Endothelial cell (in vitro differentiated cells): Measurements from ENCODE around the gene SPAG9. TPM values are rescaled to one million over a fixed set of nuclear protein-coding genes. Genes with fewer than 3 reads are reported as not detected.
A peak's percentile ranks its signal among the peaks of the same experiment; 100 is the strongest.

Source experiments
- DNase-seq: peaks from one replicate; pipeline ENCODE4 v3.0.0; 2021; ENCODE audit warnings: low spot score
- H3K27ac Mint-ChIP-seq: one replicate; pipeline ENCODE4 v1.8.0; 2021; ENCODE audit warnings: mixed read lengths, inconsistent platforms; ENCODE audit not compliant: unreplicated experiment
- H3K27me3 Mint-ChIP-seq: one replicate; pipeline ENCODE4 v1.8.0; 2021; ENCODE audit warnings: mild to moderate bottlenecking, moderate library complexity, mixed read lengths, inconsistent platforms; ENCODE audit not compliant: unreplicated experiment
- H3K36me3 Mint-ChIP-seq: one replicate; pipeline ENCODE4 v1.8.0; 2021; ENCODE audit warnings: mild to moderate bottlenecking, low read depth, mixed read lengths, inconsistent platforms; ENCODE audit not compliant: unreplicated experiment
- H3K4me1 Mint-ChIP-seq: one replicate; pipeline ENCODE4 v1.8.0; 2021; ENCODE audit warnings: mild to moderate bottlenecking, mixed read lengths, inconsistent platforms; ENCODE audit not compliant: unreplicated experiment
- H3K4me3 Mint-ChIP-seq: one replicate; pipeline ENCODE4 v1.8.0; 2021; ENCODE audit warnings: mild to moderate bottlenecking, mixed read lengths, inconsistent platforms; ENCODE audit not compliant: unreplicated experiment
- H3K9me3 Mint-ChIP-seq: one replicate; pipeline ENCODE4 v1.8.0; 2021; ENCODE audit warnings: mixed read lengths, inconsistent platforms; ENCODE audit not compliant: unreplicated experiment
- CTCF ChIP-seq: fragments of 200-600 bp; sonication (generic); IDR thresholded peaks from one replicate; pipeline ENCODE4 v1.5.0; 2021; ENCODE audit warnings: antibody characterized with exemption; ENCODE audit not compliant: unreplicated experiment
- total RNA-seq: library from RNA; stranded (reverse); fragmentation: NEBNext Ultra II Directional; extraction: Animal tissue kit (Norgen Biotek cat#: 25700); gene quantifications from one replicate; pipeline ENCODE4 v1.2.1, GENCODE V29; 2021; ENCODE audit not compliant: unreplicated experiment

The SPAG9 gene
- total RNA-seq, 1 donor from 2014 or later, result 107 TPM

GRCh38 chr17:50920891-50921586, 199.6 kb downstream of the SPAG9 start:
- peak overlapping the region; percentile 49 for H3K27ac Mint-ChIP-seq
- H3K27me3 Mint-ChIP-seq, result peaks cover 10% of the 10 kb centered on the region
- H3K36me3 Mint-ChIP-seq, result no peaks in the 10 kb centered on the region
- no peaks in the 10 kb centered on the region for H3K9me3 Mint-ChIP-seq
- H3K4me1 Mint-ChIP-seq, result peaks cover 6% of the 10 kb centered on the region
- H3K4me3 Mint-ChIP-seq, result no peak overlapping the region
- no peak for TF ChIP-seq CTCF
- no peak for DNase-seq

- H3K27me3 Mint-ChIP-seq, result peaks cover 10% of the 10 kb centered on the region
- H3K27ac Mint-ChIP-seq, result no peak overlapping the region
- H3K4me3 Mint-ChIP-seq, result peak overlapping the region; percentile 37
- H3K9me3 Mint-ChIP-seq, result no peaks in the 10 kb centered on the region
- DNase-seq, result no peak
- H3K4me1 Mint-ChIP-seq, result peaks cover 6% of the 10 kb centered on the region
- no peaks in the 10 kb centered on the region for H3K36me3 Mint-ChIP-seq
- no peak for TF ChIP-seq CTCF
Observed at GRCh38 chr17:50920041-50920410, 200.6 kb downstream of the SPAG9 start.

GRCh38 chr17:50919321-50920040, 201.2 kb downstream of the SPAG9 start:
- Mint-ChIP-seq H3K27ac (no peak overlapping the region), H3K9me3 (no peaks in the 10 kb centered on the region), H3K4me1 (peaks cover 6% of the 10 kb centered on the region), H3K36me3 (no peaks in the 10 kb centered on the region), H3K27me3 (peaks cover 10% of the 10 kb centered on the region), H3K4me3 (no peak overlapping the region)
- TF ChIP-seq CTCF, result no peak
- peak; percentile 50 for DNase-seq

GRCh38 chr17:50918933-50919296, 201.8 kb downstream of the SPAG9 start:
- DNase-seq, result no peak
- Mint-ChIP-seq H3K27me3 (peaks cover 10% of the 10 kb centered on the region), H3K36me3 (no peaks in the 10 kb centered on the region), H3K9me3 (no peaks in the 10 kb centered on the region), H3K4me1 (peaks cover 6% of the 10 kb centered on the region), H3K27ac (no peak overlapping the region), H3K4me3 (no peak overlapping the region)
- no peak for TF ChIP-seq CTCF
